Sciatic nerve (tissue), 2 donors: ENCODE data around the gene SLC39A9. TPM values are rescaled to one million over a fixed set of nuclear protein-coding genes. Genes with fewer than 3 reads are reported as not detected.
"Not testable (repeated sequence)": the region's sequence is repeated elsewhere in the genome, so short reads cannot be mapped to it uniquely, and the experiment has no call there.

ENCODE experiments used
- ATAC-seq: fragments of 200-7000 bp; cut with Tn5 transposase; one replicate; pipeline ENCODE4 v1.9.1; 2020; ENCODE audit warnings: mild to moderate bottlenecking, moderate library complexity
- DNase-seq: peaks from one replicate; pipeline ENCODE4 v3.0.0-alpha.2; 2020; ENCODE audit warnings: low spot score
- intact Hi-C: fragments of 100-400 bp; cut with DNase I; formaldehyde crosslinking; loops from one replicate; pipeline ENCODE4 v1.14.2; 2022
- total RNA-seq: library from RNA; stranded (reverse); fragmentation: NEBNext Ultra II Directional; extraction: Animal tissue kit (Norgen Biotek cat#: 25700); gene quantifications from one replicate; pipeline ENCODE4 v1.2.1, GENCODE V29; 2021
- donor health status: DM: no; HTN: no; CAD: no.
- donor health status: DM: no; HTN: no; CAD: no.

The SLC39A9 gene
- total RNA-seq, 1 donor from 2014 or later = 45.7 TPM

GRCh38 chr14:69408331-69408960 is 10.0 kb downstream of the SLC39A9 start:
- DNase-seq (no peak), ATAC-seq (no peak)
- intact Hi-C loops = no loop called here

- intact Hi-C loops = no loop called here
Observed at GRCh38 chr14:69413483-69413882, 15.0 kb downstream of the SLC39A9 start.

GRCh38 chr14:69416087-69416486 is 17.6 kb downstream of the SLC39A9 start:
- ATAC-seq, intact Hi-C loops, DNase-seq: not testable (repeated sequence)

More at GRCh38 chr14:69413483-69413882, 15.0 kb downstream of the SLC39A9 start:
- no peak for ATAC-seq
- DNase-seq = no peak

GRCh38 chr14:69423279-69423678 is 24.8 kb downstream of the SLC39A9 start:
- DNase-seq = no peak
- ATAC-seq = no peak
- intact Hi-C loops = no loop called here

- intact Hi-C loops = no loop called here
- DNase-seq = no peak
- ATAC-seq = no peak
Observed at GRCh38 chr14:69424149-69424923, 25.8 kb downstream of the SLC39A9 start.

- intact Hi-C loops = no loop called here
- DNase-seq (no peak), ATAC-seq (no peak)
Observed at GRCh38 chr14:69427596-69427995, 29.1 kb downstream of the SLC39A9 start.

- no peak for DNase-seq
- no peak for ATAC-seq
- intact Hi-C loops = no loop called here
Observed at GRCh38 chr14:69428289-69428998, 30.0 kb downstream of the SLC39A9 start.

- ATAC-seq = no peak
- intact Hi-C loops = no loop called here
- no peak for DNase-seq
Observed at GRCh38 chr14:69429643-69430042, 31.2 kb downstream of the SLC39A9 start.

GRCh38 chr14:69430306-69430939 is 31.9 kb downstream of the SLC39A9 start:
- intact Hi-C loops = no loop called here
- DNase-seq = no peak
- no peak for ATAC-seq

GRCh38 chr14:69432364-69432763 is 33.9 kb downstream of the SLC39A9 start:
- no peak for ATAC-seq
- intact Hi-C loops = no loop called here
- DNase-seq = no peak

GRCh38 chr14:69439521-69440270 is 41.2 kb downstream of the SLC39A9 start:
- DNase-seq = no peak
- no peak for ATAC-seq
- intact Hi-C loops = no loop called here

GRCh38 chr14:69441948-69442347 is 43.5 kb downstream of the SLC39A9 start:
- ATAC-seq = no peak
- no peak for DNase-seq
- intact Hi-C loops = no loop called here

- ATAC-seq (no peak), DNase-seq (no peak)
- intact Hi-C loops = no loop called here
Observed at GRCh38 chr14:69443296-69443805, 44.9 kb downstream of the SLC39A9 start.

- intact Hi-C loops = no loop called here
- ATAC-seq = no peak
- DNase-seq = no peak
Observed at GRCh38 chr14:69449216-69449615, 50.7 kb downstream of the SLC39A9 start.

- DNase-seq = no peak
- no peak for ATAC-seq
- intact Hi-C loops = no loop called here
Observed at GRCh38 chr14:69451941-69452340, 53.4 kb downstream of the SLC39A9 start.

GRCh38 chr14:69458350-69458749 is 59.9 kb downstream of the SLC39A9 start:
- DNase-seq = no peak
- no peak for ATAC-seq
- intact Hi-C loops = no loop called here

GRCh38 chr14:69459122-69459521 is 60.6 kb downstream of the SLC39A9 start:
- ATAC-seq = no peak
- intact Hi-C loops = no loop called here

GRCh38 chr14:69460093-69460701 is 61.7 kb downstream of the SLC39A9 start:
- intact Hi-C loops = loop anchor here (10.0 kb wide), 1 partner anchor 215 kb away; no protein-coding TSS in a partner anchor
- ATAC-seq = peak; percentile 90

More at GRCh38 chr14:69459122-69459521, 60.6 kb downstream of the SLC39A9 start:
- DNase-seq = no peak

More at GRCh38 chr14:69460093-69460701, 61.7 kb downstream of the SLC39A9 start:
- no peak for DNase-seq
